G401.6 (cell line): ENCODE results near the gene OR2AT4.
"Not testable (repeated sequence)": the region's sequence is repeated elsewhere in the genome, so short reads cannot be mapped to it uniquely, and the experiment has no call there.

Experiments
- FAIRE-seq: peaks from 2 replicates; lab custom pipeline; 2012; peaks lifted over from hg19 to GRCh38; lab: Jason Lieb, UNC

The OR2AT4 gene

DNA sequence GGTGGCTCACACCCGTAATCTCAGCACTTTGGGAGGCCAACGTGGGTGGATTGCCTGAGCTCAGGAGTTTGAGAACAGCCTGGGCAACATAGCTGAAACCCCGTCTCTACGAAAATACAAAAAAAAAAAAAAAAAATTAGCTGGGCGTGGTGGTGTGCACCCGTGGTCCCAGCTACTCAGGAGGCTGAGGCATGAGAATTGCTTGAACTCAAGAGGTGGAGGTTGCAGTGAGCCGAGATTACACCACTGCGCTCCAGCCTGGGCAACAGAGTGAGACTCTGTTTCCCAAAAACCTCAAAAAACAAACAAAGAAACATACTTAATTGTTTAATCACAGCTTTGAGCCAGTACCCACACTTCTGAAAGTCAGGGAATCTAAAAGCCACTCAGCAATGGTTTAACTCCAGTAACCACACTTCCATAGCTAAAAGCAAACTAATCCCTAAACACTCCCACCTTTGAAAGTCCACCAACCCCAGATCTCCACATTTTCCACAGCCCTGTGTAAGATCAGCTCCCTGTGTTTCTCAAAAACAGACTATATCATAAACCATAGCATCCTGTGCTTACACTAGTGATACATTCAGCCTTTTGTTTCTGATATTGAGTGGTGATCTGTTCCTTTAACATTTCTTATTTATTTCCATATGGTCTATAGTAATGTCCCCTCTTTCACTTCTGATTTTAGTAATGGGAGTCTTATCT, 4.9 kb upstream of the OR2AT4 start:
- no peak for FAIRE-seq

DNA sequence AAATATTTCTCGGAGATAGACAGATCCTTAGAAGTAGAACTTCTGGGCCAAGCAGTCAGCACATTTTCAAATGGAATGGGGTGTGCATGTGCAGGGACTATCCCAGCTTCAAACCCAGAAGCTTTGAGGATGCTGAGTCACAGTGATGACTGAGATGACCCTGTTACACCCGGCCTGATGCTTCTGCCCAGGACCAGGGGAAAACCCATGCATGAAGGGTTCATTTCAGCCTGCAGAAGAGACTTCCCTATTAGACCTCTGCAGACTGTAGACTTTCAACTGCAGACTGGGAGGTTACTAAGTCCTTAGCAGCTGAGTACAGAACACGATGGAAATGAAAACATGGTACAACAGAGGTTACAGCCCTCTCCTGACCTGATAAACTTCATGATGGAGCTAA, 3.6 kb upstream of the OR2AT4 start:
- no peak for FAIRE-seq

DNA sequence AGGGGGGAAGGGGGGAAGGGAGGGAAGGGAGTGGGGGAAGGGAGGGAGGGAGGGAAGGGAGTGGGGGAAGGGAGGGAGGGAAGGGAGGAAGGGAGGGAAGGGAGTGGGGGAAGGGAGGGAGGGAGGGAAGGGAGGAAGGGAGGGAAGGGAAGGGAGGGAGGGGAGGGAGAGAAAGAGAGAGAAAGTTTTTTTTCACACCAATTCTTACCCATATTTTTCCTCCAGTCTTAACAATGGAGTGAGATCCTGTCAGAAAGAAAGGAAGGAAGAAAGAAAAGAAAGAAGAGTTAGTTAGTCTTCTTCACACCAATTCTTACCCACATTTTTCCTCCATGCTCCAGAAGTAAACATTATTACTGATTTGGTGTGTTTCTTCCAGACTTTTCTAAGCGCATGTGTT, 3.0 kb upstream of the OR2AT4 start:
- no peak for FAIRE-seq

DNA sequence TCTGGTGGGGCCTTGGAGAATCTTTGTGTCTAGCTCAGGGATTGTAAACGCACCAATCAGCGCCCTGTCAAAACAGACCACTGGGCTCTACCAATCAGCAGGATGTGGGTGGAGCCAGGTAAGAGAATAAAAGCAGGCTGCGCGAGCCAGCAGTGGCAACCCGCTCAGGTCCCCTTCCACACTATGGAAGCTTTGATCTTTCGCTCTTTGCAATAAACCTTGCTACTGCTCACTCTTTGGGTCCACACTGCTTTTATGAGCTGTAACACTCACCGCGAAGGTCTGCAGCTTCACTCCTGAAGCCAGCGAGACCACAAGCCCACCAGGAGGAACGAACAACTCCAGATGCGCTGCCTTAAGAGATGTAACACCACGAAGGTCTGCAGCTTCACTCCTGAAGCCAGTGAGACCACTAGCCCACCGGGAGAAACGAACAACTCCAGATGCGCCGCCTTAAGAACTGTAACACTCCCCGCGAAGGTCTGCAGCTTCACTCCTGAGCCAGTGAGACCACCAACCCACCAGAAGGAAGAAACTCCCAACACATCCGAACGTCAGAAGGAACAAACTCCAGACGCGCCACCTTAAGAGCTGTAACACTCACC, 2.3 kb upstream of the OR2AT4 start:
- not testable (repeated sequence) for FAIRE-seq

DNA sequence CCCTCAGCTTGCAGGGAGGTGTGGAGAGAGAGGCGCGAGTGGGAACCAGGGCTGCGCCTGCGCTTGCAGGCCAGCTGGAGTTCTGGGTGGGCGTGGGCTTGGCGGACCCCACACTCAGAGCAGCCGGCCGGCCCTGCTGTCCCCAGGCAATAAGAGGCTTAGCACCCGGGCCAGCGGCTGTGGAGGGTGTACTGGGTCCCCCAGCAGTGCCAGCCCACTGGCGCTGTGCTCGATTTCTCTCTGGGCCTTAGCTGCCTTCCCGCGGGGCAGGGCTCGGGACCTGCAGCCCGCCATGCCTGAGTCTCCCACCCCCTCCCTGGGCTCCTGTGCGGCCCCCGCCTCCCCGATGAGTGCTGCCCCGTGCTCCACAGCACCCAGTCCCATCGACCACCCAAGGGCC, 1.5 kb upstream of the OR2AT4 start:
- FAIRE-seq: not testable (repeated sequence)

DNA sequence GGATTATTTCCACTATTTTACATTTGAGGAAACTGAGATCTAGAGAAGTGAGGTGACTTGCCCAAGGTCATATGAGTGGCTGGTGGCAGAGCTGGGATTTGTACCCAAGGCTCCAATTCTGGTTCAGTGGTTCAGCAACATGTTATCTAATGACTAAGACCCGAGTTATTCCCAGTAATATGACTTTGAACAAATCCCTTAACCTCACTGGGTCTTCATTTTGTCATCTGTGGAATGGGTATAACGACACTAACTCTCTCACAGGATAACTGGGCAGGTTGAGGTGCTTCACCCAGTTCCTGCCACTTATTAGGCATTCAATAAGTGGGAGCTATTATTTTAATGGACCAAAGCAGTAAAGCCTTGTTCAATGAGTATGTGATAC, 489 bp upstream of the OR2AT4 start:
- FAIRE-seq: no peak

DNA sequence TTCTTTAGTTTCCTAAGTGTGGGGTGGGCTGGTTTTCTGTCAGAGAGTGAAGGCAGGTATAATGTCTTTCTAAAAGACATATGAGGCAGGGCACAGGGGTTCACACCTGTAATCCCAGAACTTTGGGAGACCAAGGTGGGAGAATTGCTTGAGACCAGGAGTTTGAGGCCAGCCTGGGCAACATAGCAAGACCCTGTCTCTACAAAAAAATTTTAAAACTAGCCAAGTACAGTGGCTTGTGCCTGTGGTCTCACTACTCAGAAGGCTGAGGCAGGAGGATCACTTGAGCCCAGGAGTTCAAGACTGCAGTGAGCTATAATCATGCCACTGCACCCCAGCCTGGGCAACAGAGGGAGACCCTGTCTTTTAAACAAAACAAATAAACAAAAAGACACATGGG, 2.3 kb downstream of the OR2AT4 start:
- FAIRE-seq: not testable (repeated sequence)

DNA sequence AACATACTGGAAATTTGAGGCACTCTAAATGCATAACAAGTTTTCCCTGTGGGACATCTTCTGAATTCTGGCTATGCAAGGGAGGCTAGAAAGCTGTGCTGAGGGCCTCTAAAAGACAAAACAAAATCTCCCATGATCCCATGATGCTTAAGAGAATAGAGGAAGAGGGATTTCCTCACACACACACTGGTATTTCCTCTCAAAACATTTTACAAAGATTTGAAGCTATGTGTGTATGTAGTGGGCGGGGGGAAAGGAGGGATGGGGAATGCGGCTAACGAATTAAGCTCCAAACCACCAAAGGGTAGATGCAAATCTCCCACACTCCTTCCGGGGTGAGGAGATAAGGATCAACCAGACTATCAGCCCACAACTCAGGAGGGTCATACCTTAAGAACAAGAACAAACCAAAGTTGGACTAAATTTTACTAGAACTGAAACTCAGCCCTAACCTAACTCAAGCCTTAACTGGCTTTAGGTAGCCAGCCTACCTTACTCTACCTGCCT, 6.0 kb downstream of the OR2AT4 start:
- FAIRE-seq: no peak

DNA sequence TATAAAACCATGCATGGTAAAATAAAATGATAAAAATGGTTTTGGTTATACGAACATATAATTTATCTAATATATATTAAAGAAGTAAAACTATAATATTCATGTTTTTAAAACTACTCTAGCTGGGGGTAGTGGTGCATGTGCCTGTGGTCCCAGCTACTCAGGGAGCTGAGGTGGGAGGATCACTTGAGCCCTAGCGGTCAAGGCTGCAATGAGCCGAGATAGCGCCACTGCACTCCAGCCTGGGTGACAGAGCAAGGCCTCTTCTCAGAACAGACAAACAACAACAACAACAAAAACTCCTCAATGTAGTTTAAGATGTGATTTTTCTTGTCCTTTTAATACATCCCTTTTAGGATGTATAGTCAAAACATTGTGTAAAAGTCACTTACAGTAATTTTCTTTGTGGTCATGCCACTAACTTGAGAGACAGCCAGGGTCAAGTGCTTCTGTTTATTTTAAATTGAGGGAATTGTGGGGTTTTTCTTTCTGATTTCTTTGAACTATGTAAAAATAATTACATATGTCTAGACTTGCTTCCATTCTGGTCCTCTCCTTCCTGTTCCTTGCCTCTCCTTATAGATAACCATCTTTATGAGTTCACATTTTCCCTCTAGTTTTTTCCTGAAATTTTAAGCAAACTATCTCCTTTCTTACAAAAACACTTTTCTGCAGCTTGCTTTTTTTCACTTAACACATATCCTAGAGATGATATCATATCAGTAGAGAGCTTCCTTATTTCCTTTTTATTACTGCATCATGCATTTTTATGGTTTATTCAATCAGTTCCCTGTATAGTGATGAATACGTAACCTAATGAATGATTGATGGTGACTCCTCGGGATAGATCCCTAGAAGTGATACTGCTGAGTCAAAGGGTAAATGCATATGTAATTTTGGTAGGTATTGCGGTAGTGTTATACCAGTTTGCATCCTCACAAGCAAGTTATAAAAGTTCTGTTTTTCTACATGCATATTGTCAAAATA, 9.1 kb downstream of the OR2AT4 start:
- FAIRE-seq: no peak

DNA sequence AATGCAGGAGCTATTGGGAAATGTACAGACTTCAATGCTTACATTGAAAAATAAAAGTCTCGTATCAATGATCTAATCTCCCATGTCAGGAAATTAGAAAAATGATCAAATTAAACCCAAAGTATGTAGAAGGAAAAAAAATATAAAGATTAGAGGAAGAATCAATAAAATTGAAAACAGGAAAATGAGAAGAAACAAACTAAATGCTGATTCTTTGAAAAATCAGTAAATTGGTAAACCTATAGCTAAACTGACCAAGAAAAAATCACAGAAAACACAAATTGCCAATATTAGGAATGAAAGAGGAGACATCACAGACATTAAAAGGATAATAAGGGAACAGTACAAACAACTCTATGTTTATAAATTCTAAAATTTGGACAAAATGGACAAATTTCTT, 11.8 kb downstream of the OR2AT4 start:
- peak; percentile 39 for FAIRE-seq

DNA sequence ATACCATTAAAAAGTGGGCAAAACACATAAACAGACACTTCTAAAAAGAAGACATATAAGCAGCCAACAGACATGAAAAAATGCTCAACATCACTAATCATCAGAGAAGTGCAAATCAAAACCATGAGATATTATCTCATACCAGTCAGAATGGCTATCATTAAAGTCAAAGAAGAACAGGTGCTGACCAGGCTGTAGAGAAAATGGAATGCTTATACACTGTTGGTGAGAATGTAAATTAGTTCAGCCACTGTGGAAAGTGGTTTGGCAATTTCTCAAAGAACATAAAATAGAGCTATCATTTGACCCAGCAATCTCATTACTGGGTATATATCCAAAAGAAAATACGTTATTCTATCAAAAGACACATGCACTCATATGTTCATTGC, 13.5 kb downstream of the OR2AT4 start:
- no peak for FAIRE-seq

DNA sequence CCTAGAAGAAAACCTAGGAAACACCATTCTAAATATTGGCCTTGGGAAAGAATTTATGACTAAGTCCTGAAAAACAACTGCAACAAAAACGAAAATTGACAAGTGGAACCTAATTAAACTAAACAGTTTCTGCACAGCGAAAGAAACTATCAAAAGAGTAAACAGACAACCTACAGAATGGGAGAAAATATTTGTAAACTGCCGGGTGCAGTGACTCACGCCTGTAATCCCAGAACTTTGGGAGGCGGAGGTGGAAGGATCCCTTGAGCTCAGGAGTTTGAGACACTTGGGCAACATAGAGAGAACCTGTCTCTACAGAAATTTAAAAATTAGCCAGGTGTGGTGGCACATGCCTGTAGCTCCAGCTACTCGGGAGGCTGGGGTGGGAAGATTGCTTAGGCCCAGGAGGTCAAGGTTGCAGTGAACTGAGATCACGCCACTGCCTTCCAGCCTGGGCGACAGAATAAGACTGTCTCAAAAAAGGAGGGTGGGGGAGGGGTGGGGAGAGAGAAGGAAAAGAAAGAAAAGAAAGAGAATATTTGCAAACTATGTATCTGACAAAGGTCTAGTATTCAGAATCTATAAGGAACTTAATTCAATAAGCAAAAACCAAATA, 14.0 kb downstream of the OR2AT4 start:
- no peak for FAIRE-seq

DNA sequence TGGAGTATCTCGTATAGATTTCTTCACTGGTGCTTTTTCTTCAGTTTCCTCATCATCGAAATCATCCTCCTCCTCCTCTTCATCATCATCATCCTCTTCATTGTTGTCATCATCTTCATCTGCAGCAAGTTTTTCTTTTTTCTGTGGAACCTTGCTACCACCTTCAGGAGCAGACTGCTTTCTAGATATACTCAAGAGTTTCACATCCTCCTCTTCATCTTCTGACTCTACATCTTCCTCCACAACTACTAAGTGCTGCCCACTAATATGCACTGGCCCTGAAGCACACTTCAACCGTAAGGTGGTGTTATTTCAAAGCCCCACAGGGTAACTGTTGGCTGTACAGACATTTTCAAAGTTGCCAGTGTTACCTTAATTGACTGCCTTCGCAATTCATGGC, 17.1 kb downstream of the OR2AT4 start:
- FAIRE-seq: no peak

DNA sequence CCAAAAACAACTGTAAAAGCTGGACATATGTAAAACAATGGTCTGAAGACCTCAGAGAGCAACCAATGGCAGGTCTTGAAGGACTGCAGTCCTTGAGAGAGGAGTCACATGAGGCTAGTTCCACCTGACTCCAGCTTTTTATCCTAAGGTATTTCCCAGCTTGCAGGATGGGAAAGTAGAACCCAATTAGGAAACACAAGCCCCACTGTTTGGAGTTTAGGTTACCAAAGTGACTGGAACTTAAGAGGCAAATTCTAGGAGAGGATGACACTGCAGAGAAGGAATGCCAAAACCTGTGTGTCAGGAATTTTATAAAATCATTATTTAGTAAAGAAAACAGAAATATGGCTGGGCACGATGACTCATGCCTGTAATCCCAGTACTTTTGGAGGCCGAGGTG, 18.4 kb downstream of the OR2AT4 start:
- FAIRE-seq: no peak

DNA sequence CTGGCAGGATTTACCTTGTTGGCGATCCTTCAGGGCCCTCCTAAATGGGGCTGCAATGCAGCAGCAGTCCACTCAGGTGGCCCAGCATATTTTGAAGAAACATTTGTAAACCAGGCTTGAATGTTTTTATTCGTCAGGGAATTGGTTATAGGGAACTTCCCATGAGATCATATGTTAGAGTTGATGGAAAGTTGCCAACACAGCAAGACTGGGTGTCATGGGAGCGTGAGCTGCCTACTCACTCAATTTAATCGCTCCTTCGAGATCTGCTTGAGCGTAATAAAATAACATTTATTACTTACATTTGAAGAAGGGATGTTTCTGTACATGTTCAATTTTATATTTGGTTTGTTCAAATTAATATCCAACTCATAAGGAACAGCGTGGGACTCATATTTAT, 19.4 kb downstream of the OR2AT4 start:
- no peak for FAIRE-seq

DNA sequence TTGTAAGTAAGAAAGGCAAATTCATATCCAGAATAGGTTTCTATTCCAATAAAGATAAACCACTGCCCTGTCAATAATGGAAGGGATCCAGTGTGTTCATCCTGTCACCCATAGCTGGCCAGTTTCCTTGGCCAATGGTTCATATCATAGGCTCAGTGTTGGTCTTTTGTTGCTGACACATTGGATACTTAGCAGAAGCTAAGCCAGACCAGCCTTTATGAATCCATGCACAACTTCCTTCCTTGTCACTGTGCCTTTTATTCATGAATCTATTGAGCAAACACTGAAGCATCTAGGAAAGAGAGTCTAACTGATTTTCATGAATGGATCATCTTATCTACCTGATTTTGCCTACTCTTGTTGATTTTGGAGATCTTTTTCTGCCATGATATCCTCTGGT, 20.0 kb downstream of the OR2AT4 start:
- no peak for FAIRE-seq

DNA sequence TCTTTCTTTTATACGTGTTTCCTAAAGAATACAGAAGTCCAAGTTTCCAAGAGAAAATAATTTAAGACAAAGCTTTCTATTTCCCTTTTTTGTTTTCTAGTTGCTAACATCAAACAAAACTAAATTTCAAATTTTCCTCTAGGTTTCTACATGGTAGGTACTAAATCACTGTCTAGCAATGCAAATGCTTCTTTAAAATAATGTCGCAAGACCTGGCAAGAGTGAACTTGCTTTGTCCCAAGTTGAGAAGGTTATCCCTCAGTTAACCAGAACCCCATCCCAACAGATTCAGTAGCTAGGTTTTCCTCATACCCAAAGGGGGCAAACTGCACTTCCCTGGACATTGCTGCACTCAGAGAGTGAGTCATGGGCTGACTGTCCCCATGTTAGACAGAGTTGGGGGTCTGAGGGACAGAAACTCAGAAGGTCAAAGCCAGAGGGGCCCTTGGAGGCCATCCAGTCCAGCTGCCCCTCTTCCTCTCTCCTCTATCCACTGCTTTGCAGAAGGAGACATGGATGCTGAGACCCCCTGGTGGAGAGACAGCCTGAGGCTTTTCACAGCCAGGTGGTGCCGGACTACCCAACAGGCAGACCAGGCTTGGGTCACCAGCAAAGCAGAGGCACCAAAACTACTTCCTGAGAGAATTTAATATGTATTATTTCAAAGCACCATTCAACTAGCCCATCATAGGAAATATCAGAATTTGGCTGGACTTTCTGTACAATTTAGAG, 23.1 kb downstream of the OR2AT4 start:
- no peak for FAIRE-seq

DNA sequence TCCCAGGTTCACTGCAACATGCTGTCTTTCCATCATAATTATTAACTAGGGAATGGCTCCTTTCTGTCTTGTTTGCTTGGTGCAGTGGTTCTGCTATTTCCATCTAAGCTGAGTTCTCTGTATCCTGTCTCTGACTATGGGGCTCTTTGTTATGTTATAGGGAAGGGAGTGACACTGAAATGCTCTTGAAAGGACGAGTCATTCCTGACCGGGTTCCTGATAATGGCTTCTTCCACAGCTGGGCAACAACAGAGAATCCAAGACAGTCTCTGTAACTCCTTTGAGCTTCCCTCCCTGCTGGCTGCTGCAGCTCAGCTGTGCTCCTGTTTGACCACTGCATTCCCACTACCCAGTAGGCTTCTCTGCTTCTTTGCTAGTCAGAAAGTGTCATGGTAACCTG, 24.1 kb downstream of the OR2AT4 start:
- FAIRE-seq: no peak

DNA sequence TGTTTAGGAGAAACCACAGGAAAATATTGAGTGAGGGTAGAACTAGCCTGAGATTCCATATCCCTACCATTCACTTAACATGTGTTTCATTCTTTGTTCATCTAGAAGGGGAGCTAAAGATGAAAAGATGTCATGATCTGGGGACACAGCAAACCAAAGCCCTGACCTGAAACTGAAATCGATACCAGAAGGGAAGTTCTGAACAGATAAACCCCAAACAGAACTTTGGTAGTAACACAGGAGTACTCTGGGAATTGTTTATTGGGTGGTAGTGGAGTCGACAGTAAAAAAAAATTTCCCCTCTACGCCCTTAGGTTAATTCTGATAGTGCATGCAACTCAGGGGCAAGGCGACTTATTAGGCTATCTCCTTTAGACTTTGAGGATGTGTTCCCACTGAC, 27.2 kb downstream of the OR2AT4 start:
- no peak for FAIRE-seq

DNA sequence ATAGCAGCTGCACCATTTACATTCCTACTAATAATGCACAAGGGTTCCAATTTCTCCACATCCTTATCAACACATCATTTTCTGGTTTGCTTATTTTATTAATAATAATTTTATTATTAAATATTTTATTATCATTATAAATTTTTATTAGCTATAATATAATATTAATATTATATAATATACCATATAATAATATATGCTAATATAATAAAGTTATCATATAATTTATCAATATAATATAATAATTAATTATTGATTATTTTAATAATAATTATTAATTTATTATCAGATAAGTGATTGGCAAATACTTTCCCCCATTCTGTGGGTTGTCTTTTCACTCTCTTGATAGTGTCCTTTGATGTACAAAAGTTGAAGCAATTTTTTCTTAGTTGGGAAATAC, 27.7 kb downstream of the OR2AT4 start:
- FAIRE-seq: peak; percentile 95

DNA sequence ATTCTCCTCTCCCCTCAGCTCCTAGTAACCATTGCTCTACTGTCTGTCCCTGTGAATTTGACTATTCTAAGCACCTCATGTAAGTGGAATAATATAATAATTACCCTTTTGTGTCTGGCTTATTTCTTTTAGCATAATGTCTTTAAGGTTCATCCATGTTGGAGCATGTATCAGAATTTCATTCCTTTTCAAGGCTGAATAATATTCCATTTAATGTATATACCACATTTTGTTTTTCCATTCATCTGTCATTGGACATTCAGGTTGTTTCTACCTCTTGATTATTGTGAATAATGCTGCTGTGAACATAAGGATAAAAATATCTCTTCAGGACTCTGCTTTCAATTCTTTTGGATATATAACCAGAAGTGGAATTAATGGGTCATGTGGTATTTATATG, 28.1 kb downstream of the OR2AT4 start:
- no peak for FAIRE-seq

DNA sequence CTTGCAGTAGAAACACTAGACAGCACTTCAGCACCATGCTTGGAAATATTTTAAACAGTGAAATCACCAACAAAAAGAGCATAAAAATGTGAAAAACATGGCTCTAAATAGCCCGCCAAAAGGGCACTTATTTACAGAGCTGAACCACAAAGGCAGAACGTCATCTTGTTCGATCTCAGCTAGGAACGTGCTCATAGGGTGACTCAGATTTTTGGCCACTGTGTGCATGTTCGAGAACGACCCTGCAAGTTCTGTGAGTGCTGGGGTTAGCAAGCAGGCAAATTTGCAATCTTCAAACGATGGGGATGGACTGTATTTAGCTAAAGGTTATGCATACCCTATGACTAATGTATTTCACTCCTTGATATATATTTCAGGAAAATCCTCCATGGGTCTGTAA, 30.6 kb downstream of the OR2AT4 start:
- no peak for FAIRE-seq
